Activated T-helper 2 cell treated with anti-CD3 and anti-CD28 coated beads, Interferon-gamma antibody, Interleukin-2, Interleukin-4, amounts not matched to agents 10 μg/mL and 5 μg/mL and 100 μg/mL, durations not matched to agents 14 hours and 24 hours and 36 hours (primary cell): ENCODE measurements around the gene ELOVL6. TPM values are rescaled to one million over a fixed set of nuclear protein-coding genes. Genes with fewer than 3 reads are reported as not detected.
A peak's percentile ranks its signal among the peaks of the same experiment; 100 is the strongest.
"Not testable (repeated sequence)": the region's sequence is repeated elsewhere in the genome, so short reads cannot be mapped to it uniquely, and the experiment has no call there.

Experiments
- DNase-seq: peaks from one replicate; pipeline ENCODE4 v3.0.0; 2021; ENCODE audit warnings: low spot score
- H3K27ac Mint-ChIP-seq: one replicate; pipeline ENCODE4 v1.8.0; 2021; ENCODE audit warnings: mixed read lengths
- H3K27me3 Mint-ChIP-seq: one replicate; pipeline ENCODE4 v1.8.0; 2021; ENCODE audit warnings: low read depth, mixed read lengths
- H3K36me3 Mint-ChIP-seq: one replicate; pipeline ENCODE4 v1.8.0; 2021; ENCODE audit warnings: low read depth, mixed read lengths
- H3K4me1 Mint-ChIP-seq: one replicate; pipeline ENCODE4 v1.8.0; 2021; ENCODE audit warnings: low read depth, mixed read lengths
- H3K4me3 Mint-ChIP-seq: one replicate; pipeline ENCODE4 v1.8.0; 2021; ENCODE audit warnings: low read depth, mild to moderate bottlenecking, moderate library complexity, mixed read lengths
- H3K9me3 Mint-ChIP-seq: one replicate; pipeline ENCODE4 v1.8.0; 2021; ENCODE audit warnings: mixed read lengths
- intact Hi-C: fragments of 100-400 bp; cut with micrococcal nuclease; formaldehyde crosslinking; loops from one replicate; pipeline ENCODE4 v1.15.1; 2023
- total RNA-seq: library from RNA; stranded (reverse); gene quantifications from 2 replicates; pipeline ENCODE4 v1.2.3, GENCODE V29; 2022

Gene ELOVL6
- total RNA-seq, 1 donor from 2014 or later = 15.0 TPM

DNA sequence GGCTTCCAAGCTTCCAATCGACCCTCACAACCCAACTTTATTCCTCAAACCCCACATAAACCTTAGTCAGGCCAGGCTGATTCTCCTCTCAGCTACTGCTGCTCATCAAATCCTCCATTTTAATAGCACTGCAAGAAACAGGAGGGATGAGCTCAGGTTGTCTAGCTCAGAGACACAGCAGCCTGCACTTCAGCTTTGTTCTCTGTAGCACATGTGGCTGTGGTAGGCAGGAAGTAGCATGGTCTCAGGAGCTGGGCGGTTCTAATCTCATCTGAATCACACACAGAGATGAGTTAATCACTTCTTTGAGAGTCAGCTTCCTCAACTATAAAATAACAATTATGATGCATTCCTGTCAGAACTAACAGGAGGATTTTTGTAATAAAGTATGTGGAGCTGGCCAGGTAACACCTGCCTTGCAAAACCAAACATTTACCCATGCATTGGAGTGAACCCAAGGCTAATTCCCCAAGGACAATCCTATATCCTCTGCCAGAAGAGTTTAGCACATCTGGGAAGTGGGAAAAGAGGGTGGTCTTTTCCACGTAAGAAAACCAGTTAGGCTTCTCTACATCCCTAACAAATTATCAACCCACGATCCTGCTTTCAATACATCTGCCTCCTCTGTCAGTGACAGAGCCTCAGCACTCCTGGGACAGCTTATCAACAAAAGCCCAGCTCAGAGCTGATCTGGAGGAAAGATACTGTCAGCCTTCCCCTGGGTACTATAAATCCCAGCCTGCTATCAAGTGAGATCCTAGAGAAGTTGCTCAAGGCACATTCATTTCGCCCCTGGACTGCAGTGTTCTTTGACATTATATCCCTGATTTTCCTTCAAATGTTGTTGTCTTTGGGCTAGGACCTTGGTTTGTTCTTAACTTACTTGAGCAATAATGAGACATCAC lies 32.8 kb downstream of the ELOVL6 start:
- Mint-ChIP-seq H3K27me3 (no peaks in the 10 kb centered on the region), H3K36me3 (peaks cover 40% of the 10 kb centered on the region), H3K4me3 (peak overlapping the region; percentile 72), H3K27ac (peak overlapping the region; percentile 100), H3K9me3 (no peaks in the 10 kb centered on the region), H3K4me1 (peaks cover 35% of the 10 kb centered on the region)
- intact Hi-C loops = loop anchor here (1.0 to 2.0 kb wide), 4 partner anchors 32 to 106 kb away; no protein-coding TSS in a partner anchor
- peak; percentile 61 for DNase-seq

DNA sequence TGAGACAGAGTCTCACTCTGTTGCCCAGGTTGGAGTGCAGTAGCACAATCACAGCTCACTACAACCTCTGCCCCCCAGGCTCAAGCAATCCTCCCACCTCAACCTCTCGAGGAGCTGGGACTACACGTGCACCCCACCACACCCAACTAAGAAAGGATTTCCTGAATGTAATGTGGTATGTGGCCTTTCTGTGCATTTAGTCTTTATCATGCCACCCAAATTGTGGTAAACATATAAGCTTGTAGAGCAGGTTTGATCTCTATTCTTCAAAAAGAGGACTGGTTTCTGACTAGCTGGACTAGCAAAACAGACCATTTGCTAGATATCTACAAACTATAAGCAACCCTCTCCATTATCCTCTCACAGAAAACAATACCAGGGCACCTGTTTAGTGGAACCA lies 33.6 kb downstream of the ELOVL6 start:
- H3K27ac Mint-ChIP-seq = peak overlapping the region; percentile 100
- no peak for DNase-seq
- no peaks in the 10 kb centered on the region for H3K9me3 Mint-ChIP-seq
- peak overlapping the region; percentile 72 for H3K4me3 Mint-ChIP-seq
- intact Hi-C loops = loop anchor here (1.0 to 2.0 kb wide), 4 partner anchors 32 to 106 kb away; no protein-coding TSS in a partner anchor
- H3K27me3 Mint-ChIP-seq = no peaks in the 10 kb centered on the region
- H3K36me3 Mint-ChIP-seq = peaks cover 36% of the 10 kb centered on the region
- H3K4me1 Mint-ChIP-seq = peaks cover 39% of the 10 kb centered on the region

DNA sequence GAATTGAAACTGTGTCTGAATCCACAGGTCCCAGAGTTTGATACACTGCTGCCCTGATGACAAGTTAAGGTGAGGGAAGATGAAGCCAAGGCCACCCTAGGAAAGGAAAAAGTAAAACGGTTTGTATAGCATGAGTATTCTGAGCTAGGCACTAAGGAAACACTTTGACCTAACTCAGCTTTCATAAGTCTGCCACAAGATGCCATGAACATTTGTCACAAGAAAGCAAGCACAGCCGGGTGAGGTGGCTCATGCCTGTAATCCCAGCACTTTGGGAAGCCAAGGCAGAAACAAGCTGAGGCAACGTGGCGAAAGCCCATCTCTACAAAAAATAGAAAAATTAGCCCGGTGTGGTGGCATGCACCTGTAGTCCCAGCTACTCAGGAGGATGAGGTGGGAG lies 34.2 kb downstream of the ELOVL6 start:
- Mint-ChIP-seq H3K27ac (peak overlapping the region; percentile 71), H3K27me3 (no peaks in the 10 kb centered on the region), H3K4me1 (peaks cover 39% of the 10 kb centered on the region), H3K9me3 (no peaks in the 10 kb centered on the region), H3K36me3 (peaks cover 36% of the 10 kb centered on the region), H3K4me3 (no peak overlapping the region)
- intact Hi-C loops = loop anchor here (2.0 kb wide), 1 partner anchor 75 kb away; no protein-coding TSS in a partner anchor
- no peak for DNase-seq

DNA sequence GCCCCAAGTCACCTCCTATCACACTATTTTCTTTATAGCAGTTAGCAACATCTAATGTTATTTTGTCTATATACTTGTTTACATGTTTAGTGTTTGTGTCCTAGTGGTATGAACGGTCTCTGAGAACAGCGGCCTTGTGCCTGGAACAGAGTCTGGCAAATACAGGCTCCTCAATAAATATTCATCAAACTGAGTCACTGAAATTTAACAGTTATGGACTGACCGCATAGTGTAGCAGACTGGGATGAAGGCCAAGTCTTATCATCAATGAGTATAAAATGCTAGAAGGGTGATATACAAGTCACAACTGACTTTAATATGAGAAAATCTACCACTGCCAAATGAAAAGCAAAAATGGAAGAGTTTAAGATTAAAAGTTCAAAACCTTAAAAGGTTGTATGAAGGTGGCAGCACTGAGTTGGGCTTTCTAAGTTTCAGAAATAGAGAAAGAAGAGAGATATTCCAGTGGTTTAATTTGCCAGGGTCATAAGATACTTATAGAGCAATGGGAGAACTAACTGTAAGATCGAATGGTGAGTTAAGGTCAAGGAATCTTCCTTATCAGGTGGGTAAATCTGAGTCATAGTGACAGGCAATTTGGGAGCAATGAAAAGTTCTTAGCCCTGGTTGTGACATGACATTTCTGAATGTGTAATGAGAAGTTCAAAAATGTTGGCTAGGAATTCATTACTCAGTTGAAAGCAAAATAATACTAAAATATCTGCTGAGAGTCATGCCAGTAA lies 34.9 kb downstream of the ELOVL6 start:
- intact Hi-C loops = loop anchor here (2.0 kb wide), 1 partner anchor 75 kb away; no protein-coding TSS in a partner anchor
- DNase-seq = no peak
- H3K4me1 Mint-ChIP-seq = peaks cover 39% of the 10 kb centered on the region
- H3K27me3 Mint-ChIP-seq = no peaks in the 10 kb centered on the region
- no peak overlapping the region for H3K4me3 Mint-ChIP-seq
- H3K27ac Mint-ChIP-seq = peak overlapping the region; percentile 71
- peaks cover 36% of the 10 kb centered on the region for H3K36me3 Mint-ChIP-seq
- H3K9me3 Mint-ChIP-seq = no peaks in the 10 kb centered on the region

DNA sequence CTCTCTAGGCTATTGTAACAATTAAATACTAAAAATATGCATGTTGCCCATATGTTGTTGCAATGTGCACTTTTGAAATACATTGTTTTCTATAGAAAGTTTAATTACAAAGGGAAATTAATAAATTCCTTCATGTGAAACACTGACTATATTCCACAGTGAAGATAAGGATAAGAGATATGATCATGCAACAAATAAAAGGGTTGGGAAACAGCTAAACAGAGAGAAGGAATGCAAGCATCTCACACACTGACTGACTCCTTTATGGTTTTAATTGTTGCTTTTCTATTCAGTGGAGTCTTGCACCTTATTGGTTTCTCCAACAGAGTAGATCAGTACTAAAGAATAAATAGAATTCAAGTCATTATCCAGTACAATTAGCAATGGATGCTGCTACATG lies 37.8 kb downstream of the ELOVL6 start:
- peaks cover 40% of the 10 kb centered on the region for H3K36me3 Mint-ChIP-seq
- no peaks in the 10 kb centered on the region for H3K27me3 Mint-ChIP-seq
- intact Hi-C loops = no loop called here
- no peak overlapping the region for H3K27ac Mint-ChIP-seq
- peaks cover 37% of the 10 kb centered on the region for H3K4me1 Mint-ChIP-seq
- H3K9me3 Mint-ChIP-seq = no peaks in the 10 kb centered on the region
- no peak overlapping the region for H3K4me3 Mint-ChIP-seq
- no peak for DNase-seq

DNA sequence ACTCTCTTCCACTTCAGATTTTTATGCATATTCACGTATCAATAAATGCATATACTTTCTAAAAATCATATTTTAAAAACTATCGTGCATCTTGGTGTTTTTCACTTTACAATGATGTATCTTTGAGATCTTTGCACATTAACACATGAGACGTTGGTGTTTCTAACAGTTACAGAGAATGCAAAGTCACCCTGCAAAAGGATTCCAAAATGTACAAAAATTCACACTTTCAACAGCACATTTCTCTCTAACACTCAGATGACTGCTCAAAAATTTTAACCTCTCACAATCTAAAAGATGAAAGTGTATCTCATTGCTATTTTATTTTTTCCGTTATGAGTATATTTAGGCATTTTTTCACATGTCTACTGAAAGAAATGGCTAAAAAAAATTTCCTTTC lies 38.9 kb downstream of the ELOVL6 start:
- Mint-ChIP-seq H3K4me3 (no peak overlapping the region), H3K4me1 (peaks cover 29% of the 10 kb centered on the region), H3K36me3 (peaks cover 33% of the 10 kb centered on the region), H3K27ac (no peak overlapping the region), H3K27me3 (no peaks in the 10 kb centered on the region), H3K9me3 (no peaks in the 10 kb centered on the region)
- DNase-seq = no peak
- intact Hi-C loops = no loop called here

DNA sequence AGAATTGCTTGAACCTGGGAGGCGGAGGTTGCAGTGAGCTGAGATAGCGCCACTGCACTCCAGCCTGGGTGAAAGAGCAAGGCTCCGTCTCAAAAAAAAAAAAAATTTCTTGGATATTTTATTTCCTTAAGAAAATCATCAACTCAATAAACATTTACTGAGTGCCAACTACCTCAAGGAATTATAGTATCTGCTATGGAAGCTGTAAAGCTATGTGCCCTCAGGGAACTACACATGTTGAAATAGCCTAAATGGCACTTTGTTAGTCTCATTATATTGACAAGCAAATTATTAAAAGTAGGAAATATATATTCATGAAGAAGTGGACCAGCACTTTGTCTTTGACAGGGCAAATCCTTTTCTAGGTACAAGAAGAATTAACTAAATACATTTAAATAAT lies 40.8 kb downstream of the ELOVL6 start:
- H3K27me3 Mint-ChIP-seq = no peaks in the 10 kb centered on the region
- no peak overlapping the region for H3K27ac Mint-ChIP-seq
- intact Hi-C loops = no loop called here
- peaks cover 16% of the 10 kb centered on the region for H3K4me1 Mint-ChIP-seq
- H3K9me3 Mint-ChIP-seq = no peaks in the 10 kb centered on the region
- no peak overlapping the region for H3K4me3 Mint-ChIP-seq
- peaks cover 18% of the 10 kb centered on the region for H3K36me3 Mint-ChIP-seq
- no peak for DNase-seq

DNA sequence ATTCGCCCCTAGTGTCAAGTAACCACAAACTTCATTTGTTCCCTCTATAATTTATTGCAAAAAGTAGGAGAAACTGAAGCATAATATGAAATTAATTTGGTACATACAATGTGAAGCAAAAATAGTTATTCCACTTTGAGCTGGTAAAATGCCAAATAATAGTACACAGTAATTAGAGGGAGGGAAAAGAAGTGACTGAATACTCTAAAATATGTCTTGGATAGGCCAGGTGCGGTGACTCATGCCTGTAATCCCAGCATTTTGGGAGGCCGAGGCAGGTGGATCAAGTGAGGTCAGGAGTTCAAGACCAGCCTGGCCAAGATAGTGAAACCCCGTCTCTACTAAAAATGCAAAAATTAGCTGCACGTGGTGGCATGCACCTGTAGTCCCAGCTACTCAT lies 41.2 kb downstream of the ELOVL6 start:
- DNase-seq, H3K27me3 Mint-ChIP-seq, intact Hi-C loops, H3K9me3 Mint-ChIP-seq, H3K27ac Mint-ChIP-seq, H3K4me3 Mint-ChIP-seq: not testable (repeated sequence)
- H3K4me1 Mint-ChIP-seq = peaks cover 16% of the 10 kb centered on the region
- peaks cover 18% of the 10 kb centered on the region for H3K36me3 Mint-ChIP-seq

DNA sequence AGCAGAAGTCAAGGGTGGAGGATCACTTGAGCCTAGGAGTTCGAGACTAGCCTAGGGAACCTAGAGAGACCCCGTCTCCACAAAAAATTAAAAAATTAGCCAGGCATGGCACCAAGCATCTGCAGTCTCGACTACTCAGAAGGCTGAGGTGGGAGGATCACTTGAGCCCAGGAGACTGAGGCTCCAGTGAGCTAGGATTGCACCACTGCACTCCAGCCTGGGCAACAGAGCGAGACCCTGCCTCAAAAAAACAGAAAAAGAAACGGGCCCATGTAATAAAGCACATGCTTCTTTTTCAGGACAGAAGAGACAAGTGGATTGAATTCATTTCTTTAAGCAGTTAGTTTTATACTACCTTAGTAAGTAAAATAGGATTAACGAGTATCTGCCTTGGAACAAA lies 42.0 kb downstream of the ELOVL6 start:
- Mint-ChIP-seq H3K27ac (no peak overlapping the region), H3K9me3 (no peaks in the 10 kb centered on the region)
- intact Hi-C loops = no loop called here

DNA sequence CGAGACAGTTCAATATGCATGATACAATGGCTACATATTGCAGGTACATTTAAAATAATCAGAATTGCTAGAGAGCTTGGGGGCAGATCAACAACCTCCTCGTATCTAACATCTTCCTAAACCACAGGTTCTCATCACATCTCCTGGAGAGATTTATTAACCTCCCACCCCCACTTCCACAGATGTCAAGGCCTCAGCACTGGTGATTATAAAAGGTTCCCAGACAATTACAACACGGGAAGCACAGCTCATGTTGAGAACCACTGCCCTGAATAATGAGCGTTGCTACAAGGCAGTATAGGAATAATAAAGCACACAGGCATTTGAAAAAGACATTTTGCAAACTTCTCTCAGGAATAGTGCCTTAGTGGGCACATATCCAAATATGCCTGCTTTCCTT lies 42.8 kb downstream of the ELOVL6 start:
- Mint-ChIP-seq H3K4me3 (no peak overlapping the region), H3K36me3 (peaks cover 7% of the 10 kb centered on the region), H3K9me3 (no peaks in the 10 kb centered on the region), H3K27ac (no peak overlapping the region), H3K4me1 (peaks cover 15% of the 10 kb centered on the region), H3K27me3 (no peaks in the 10 kb centered on the region)
- DNase-seq = no peak
- intact Hi-C loops = no loop called here

More for the DNA sequence above, 42.0 kb downstream of the ELOVL6 start:
- peaks cover 13% of the 10 kb centered on the region for H3K36me3 Mint-ChIP-seq
- no peaks in the 10 kb centered on the region for H3K27me3 Mint-ChIP-seq
- no peak for DNase-seq
- peaks cover 16% of the 10 kb centered on the region for H3K4me1 Mint-ChIP-seq
- H3K4me3 Mint-ChIP-seq = no peak overlapping the region

DNA sequence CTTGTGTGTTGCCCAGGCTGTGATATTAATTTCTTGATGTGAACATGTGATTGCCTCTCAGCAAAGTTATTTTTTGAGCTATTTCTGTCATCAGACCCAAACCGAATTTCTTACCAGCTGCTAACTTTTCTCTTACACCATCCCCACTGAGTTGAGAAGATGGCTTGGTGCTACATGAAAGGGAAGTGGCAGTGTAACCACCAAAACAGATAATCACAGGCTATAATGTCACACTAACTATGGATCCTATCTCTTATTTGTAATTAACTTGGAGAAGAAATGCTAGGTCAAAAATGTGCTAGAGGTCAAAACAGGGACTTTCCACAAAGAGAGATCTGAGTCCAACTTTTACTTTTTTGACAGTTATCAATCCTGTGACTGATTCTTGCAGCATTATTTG lies 43.8 kb downstream of the ELOVL6 start:
- intact Hi-C loops = no loop called here
- Mint-ChIP-seq H3K4me3 (no peak overlapping the region), H3K9me3 (no peaks in the 10 kb centered on the region), H3K36me3 (peaks cover 8% of the 10 kb centered on the region), H3K27me3 (no peaks in the 10 kb centered on the region), H3K4me1 (peaks cover 10% of the 10 kb centered on the region), H3K27ac (no peak overlapping the region)
- no peak for DNase-seq

DNA sequence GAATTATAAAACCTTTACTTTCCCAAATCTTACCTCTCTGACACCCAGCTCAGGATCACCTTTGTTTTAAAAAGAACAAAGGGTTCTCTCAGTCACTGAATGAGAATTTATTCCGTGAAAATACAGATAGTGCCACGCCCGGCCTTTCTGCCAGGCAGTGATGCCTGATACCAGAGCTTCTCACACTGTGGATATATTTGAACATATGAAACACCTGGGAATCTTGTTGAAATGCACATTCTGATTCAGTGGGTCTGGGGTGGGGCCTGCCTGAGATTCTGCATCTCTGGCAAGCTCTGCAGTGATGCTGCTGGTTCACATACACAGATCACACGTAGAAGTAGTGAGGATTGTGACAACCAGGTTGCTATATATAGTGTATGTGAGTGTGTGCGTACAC lies 46.0 kb downstream of the ELOVL6 start:
- DNase-seq = no peak
- Mint-ChIP-seq H3K9me3 (no peaks in the 10 kb centered on the region), H3K27ac (no peak overlapping the region), H3K27me3 (no peaks in the 10 kb centered on the region), H3K4me1 (peaks cover 6% of the 10 kb centered on the region), H3K4me3 (no peak overlapping the region), H3K36me3 (peaks cover 13% of the 10 kb centered on the region)
- intact Hi-C loops = no loop called here

DNA sequence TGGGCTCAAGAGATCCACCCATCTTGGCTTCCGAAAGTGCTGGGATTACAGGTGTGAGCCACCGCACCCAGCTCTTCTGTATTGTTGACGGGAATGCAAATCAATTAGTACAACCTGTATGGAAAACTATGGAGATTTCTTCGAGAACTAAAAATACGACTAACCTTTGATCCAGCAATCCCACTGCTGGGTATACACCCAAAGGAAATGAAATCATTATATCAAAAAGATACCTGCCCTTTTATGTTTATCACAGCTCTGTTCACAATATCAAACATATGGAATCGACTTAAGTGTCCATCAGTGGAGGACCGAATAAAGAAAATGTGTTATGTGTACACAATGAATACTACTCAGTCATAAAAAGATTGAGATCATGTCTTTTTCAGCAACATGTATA lies 49.3 kb downstream of the ELOVL6 start:
- H3K4me1 Mint-ChIP-seq = no peaks in the 10 kb centered on the region
- H3K9me3 Mint-ChIP-seq = no peaks in the 10 kb centered on the region
- H3K36me3 Mint-ChIP-seq = peaks cover 21% of the 10 kb centered on the region
- no peak overlapping the region for H3K27ac Mint-ChIP-seq
- H3K27me3 Mint-ChIP-seq = no peaks in the 10 kb centered on the region
- H3K4me3 Mint-ChIP-seq = no peak overlapping the region
- intact Hi-C loops = no loop called here
- DNase-seq = no peak
